ENCODE measurements around the gene ADGRA1. TPM values are rescaled to one million over a fixed set of nuclear protein-coding genes. Genes with fewer than 3 reads are reported as not detected.

Gene ADGRA1
- total and polyA plus RNA-seq, 2 experiments from 2014 or later, result not detected

- Histone ChIP-seq H3K27me3 (replicated peaks; ENCODE audit: insufficient read depth) (peaks cover 1% of the 10 kb centered on the region; the same call in 1 of the 2 replicates), H3K36me3 (ENCODE audit: low read depth) (no peaks in the 10 kb centered on the region), H3K79me2 (ENCODE audit: insufficient read depth) (no peaks in the 10 kb centered on the region), H3K4me3 (no peak overlapping the region), H3K9me3 (ENCODE audit: low read depth) (no peaks in the 10 kb centered on the region), H3K9ac (no peak overlapping the region), H4K20me1 (ENCODE audit: insufficient read depth) (no peaks in the 10 kb centered on the region), H3F3A (ENCODE audit: insufficient read depth) (no peaks in the 10 kb centered on the region), H3K9me2 (ENCODE audit: insufficient read depth) (no peaks in the 10 kb centered on the region), H2AFZ (no peak overlapping the region), H3K4me1 (ENCODE audit: insufficient read depth) (no peaks in the 10 kb centered on the region), H3K27ac (no peak overlapping the region), H3K4me2 (ENCODE audit: unreplicated experiment) (no peak overlapping the region)
- WGBS, 2 experiments (ENCODE audit: low coverage in 1 of 2, low lambda C conversion rate in 2 of 2, missing lambda C conversion rate in 2 of 2), result 89% methylated on average over 52 to 66 of the region's 66 CpGs
- no peak for DNase-seq
- no peak for TF ChIP-seq EZH2phosphoT487 (IDR thresholded peaks at IDR 0.05; ENCODE audit: insufficient read depth, low read depth)
- TF ChIP-seq EZH2 (IDR thresholded peaks at IDR 0.05; ENCODE audit: insufficient read depth, poor library complexity, severe bottlenecking), result no peak
- in situ Hi-C loops (cut with MboI), result no loop called here
Measured at GRCh38 chr10:133166828-133167692, 79.3 kb downstream of the ADGRA1 start.

- no peaks in the 10 kb centered on the region for H3F3A ChIP-seq (ENCODE audit: insufficient read depth)
- H3K9me3 ChIP-seq (ENCODE audit: low read depth), result no peaks in the 10 kb centered on the region
- in situ Hi-C loops (cut with MboI), result no loop called here
- H3K4me1 ChIP-seq (ENCODE audit: insufficient read depth), result no peaks in the 10 kb centered on the region
- no peaks in the 10 kb centered on the region for H3K36me3 ChIP-seq (ENCODE audit: low read depth)
- H4K20me1 ChIP-seq (ENCODE audit: insufficient read depth), result no peaks in the 10 kb centered on the region
- no peaks in the 10 kb centered on the region for H3K79me2 ChIP-seq (ENCODE audit: insufficient read depth)
- TF ChIP-seq EZH2 (IDR thresholded peaks at IDR 0.05; ENCODE audit: insufficient read depth, poor library complexity, severe bottlenecking), result no peak
- no peak for TF ChIP-seq EZH2phosphoT487 (IDR thresholded peaks at IDR 0.05; ENCODE audit: insufficient read depth, low read depth)
- 74 to 76% methylated on average over 30 to 37 of the region's 37 CpGs for WGBS, 2 experiments (ENCODE audit: low coverage in 1 of 2, low lambda C conversion rate in 2 of 2, missing lambda C conversion rate in 2 of 2)
- 0 out of 2 replicates have a peak, but pooled peaks cover 7% of the 10 kb centered on the region for H3K27me3 ChIP-seq (replicated peaks; ENCODE audit: insufficient read depth)
- H3K4me2 ChIP-seq (ENCODE audit: unreplicated experiment), result no peak overlapping the region
- DNase-seq, result no peak
- H3K27ac ChIP-seq, result no peak overlapping the region
- no peaks in the 10 kb centered on the region for H3K9me2 ChIP-seq (ENCODE audit: insufficient read depth)
- no peak overlapping the region for H3K9ac ChIP-seq
- H3K4me3 ChIP-seq, result no peak overlapping the region
- H2AFZ ChIP-seq, result no peak overlapping the region
Measured at GRCh38 chr10:133167693-133168616, 80.2 kb downstream of the ADGRA1 start.

GRCh38 chr10:133168617-133169031, 80.9 kb downstream of the ADGRA1 start:
- H3K9me2 ChIP-seq (ENCODE audit: insufficient read depth), result no peaks in the 10 kb centered on the region
- H3K36me3 ChIP-seq (ENCODE audit: low read depth), result no peaks in the 10 kb centered on the region
- H3K4me3 ChIP-seq, result no peak overlapping the region
- no peaks in the 10 kb centered on the region for H4K20me1 ChIP-seq (ENCODE audit: insufficient read depth)
- no peaks in the 10 kb centered on the region for H3K9me3 ChIP-seq (ENCODE audit: low read depth)
- H3K4me1 ChIP-seq (ENCODE audit: insufficient read depth), result no peaks in the 10 kb centered on the region
- no peak overlapping the region for H3K9ac ChIP-seq
- DNase-seq, result no peak
- 65 to 67% methylated on average over 14 of the region's 14 CpGs for WGBS, 2 experiments (ENCODE audit: low coverage in 1 of 2, low lambda C conversion rate in 2 of 2, missing lambda C conversion rate in 2 of 2)
- H3K27ac ChIP-seq, result no peak overlapping the region
- H2AFZ ChIP-seq, result no peak overlapping the region
- in situ Hi-C loops (cut with MboI), result no loop called here
- 0 out of 2 replicates have a peak, but pooled peaks cover 7% of the 10 kb centered on the region for H3K27me3 ChIP-seq (replicated peaks; ENCODE audit: insufficient read depth)
- TF ChIP-seq EZH2phosphoT487 (IDR thresholded peaks at IDR 0.05; ENCODE audit: insufficient read depth, low read depth) (no peak), EZH2 (IDR thresholded peaks at IDR 0.05; ENCODE audit: insufficient read depth, poor library complexity, severe bottlenecking) (no peak)
- no peaks in the 10 kb centered on the region for H3F3A ChIP-seq (ENCODE audit: insufficient read depth)
- no peak overlapping the region for H3K4me2 ChIP-seq (ENCODE audit: unreplicated experiment)
- H3K79me2 ChIP-seq (ENCODE audit: insufficient read depth), result no peaks in the 10 kb centered on the region

GRCh38 chr10:133169173-133169947, 81.6 kb downstream of the ADGRA1 start:
- H3K79me2 ChIP-seq (ENCODE audit: insufficient read depth), result no peaks in the 10 kb centered on the region
- H3K36me3 ChIP-seq (ENCODE audit: low read depth), result no peaks in the 10 kb centered on the region
- no peak overlapping the region for H3K27ac ChIP-seq
- H3K9me2 ChIP-seq (ENCODE audit: insufficient read depth), result no peaks in the 10 kb centered on the region
- no peak for DNase-seq
- H3F3A ChIP-seq (ENCODE audit: insufficient read depth), result no peaks in the 10 kb centered on the region
- no peaks in the 10 kb centered on the region for H3K9me3 ChIP-seq (ENCODE audit: low read depth)
- 0 out of 2 replicates have a peak, but pooled peaks cover 7% of the 10 kb centered on the region for H3K27me3 ChIP-seq (replicated peaks; ENCODE audit: insufficient read depth)
- WGBS, 2 experiments (ENCODE audit: low coverage in 1 of 2, low lambda C conversion rate in 2 of 2, missing lambda C conversion rate in 2 of 2), result 80 to 86% methylated on average over 27 to 30 of the region's 30 CpGs
- H3K9ac ChIP-seq, result no peak overlapping the region
- H2AFZ ChIP-seq, result no peak overlapping the region
- TF ChIP-seq EZH2phosphoT487 (IDR thresholded peaks at IDR 0.05; ENCODE audit: insufficient read depth, low read depth) (no peak), EZH2 (IDR thresholded peaks at IDR 0.05; ENCODE audit: insufficient read depth, poor library complexity, severe bottlenecking) (no peak)
- in situ Hi-C loops (cut with MboI), result no loop called here
- no peak overlapping the region for H3K4me3 ChIP-seq
- H4K20me1 ChIP-seq (ENCODE audit: insufficient read depth), result no peaks in the 10 kb centered on the region
- H3K4me2 ChIP-seq (ENCODE audit: unreplicated experiment), result no peak overlapping the region
- H3K4me1 ChIP-seq (ENCODE audit: insufficient read depth), result no peaks in the 10 kb centered on the region
